Astrocyte (in vitro differentiated cells and primary cell): ENCODE data around the gene BCAS1.

ENCODE experiments used
- EZH2 ChIP-seq: IDR thresholded peaks from 2 replicates; pipeline ENCODE4 v1.6.1; 2012; ENCODE audit warnings: mild to moderate bottlenecking, low read length, inconsistent platforms; ENCODE audit not compliant: insufficient read depth
- TF ChIP-seq, protein P1 (sequence below): IDR thresholded peaks from 2 replicates; pipeline ENCODE4 v1.5.1; 2011; ENCODE audit warnings: low read depth, mild to moderate bottlenecking, inconsistent platforms, low read length, moderate library complexity; ENCODE audit not compliant: insufficient read depth

DNA sequence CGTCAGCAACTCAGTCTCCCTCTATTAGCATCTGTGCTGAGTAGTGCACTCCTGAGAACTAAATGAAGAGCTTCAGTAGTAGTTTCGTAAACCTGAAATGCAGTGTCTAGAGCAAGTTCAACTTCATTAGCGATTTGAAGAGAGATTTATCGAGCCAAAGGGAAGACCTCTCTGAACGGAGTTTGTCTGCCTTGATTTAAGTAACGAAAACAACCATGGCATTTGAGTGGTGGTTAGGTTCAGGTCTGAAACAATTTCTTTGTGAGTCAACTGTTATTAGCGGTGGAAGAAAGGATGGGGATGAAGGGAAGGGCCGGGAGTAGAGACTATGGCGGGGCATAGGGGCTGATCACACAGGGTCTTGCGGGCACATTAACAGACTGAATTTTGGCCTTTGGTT is 150.5 kb downstream of the BCAS1 start:
- TF ChIP-seq, protein P1, sequence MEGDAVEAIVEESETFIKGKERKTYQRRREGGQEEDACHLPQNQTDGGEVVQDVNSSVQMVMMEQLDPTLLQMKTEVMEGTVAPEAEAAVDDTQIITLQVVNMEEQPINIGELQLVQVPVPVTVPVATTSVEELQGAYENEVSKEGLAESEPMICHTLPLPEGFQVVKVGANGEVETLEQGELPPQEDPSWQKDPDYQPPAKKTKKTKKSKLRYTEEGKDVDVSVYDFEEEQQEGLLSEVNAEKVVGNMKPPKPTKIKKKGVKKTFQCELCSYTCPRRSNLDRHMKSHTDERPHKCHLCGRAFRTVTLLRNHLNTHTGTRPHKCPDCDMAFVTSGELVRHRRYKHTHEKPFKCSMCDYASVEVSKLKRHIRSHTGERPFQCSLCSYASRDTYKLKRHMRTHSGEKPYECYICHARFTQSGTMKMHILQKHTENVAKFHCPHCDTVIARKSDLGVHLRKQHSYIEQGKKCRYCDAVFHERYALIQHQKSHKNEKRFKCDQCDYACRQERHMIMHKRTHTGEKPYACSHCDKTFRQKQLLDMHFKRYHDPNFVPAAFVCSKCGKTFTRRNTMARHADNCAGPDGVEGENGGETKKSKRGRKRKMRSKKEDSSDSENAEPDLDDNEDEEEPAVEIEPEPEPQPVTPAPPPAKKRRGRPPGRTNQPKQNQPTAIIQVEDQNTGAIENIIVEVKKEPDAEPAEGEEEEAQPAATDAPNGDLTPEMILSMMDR, result no peak
- TF ChIP-seq EZH2, result no peak
